ENCODE results near the gene CROCC2.

The CROCC2 gene

DNA sequence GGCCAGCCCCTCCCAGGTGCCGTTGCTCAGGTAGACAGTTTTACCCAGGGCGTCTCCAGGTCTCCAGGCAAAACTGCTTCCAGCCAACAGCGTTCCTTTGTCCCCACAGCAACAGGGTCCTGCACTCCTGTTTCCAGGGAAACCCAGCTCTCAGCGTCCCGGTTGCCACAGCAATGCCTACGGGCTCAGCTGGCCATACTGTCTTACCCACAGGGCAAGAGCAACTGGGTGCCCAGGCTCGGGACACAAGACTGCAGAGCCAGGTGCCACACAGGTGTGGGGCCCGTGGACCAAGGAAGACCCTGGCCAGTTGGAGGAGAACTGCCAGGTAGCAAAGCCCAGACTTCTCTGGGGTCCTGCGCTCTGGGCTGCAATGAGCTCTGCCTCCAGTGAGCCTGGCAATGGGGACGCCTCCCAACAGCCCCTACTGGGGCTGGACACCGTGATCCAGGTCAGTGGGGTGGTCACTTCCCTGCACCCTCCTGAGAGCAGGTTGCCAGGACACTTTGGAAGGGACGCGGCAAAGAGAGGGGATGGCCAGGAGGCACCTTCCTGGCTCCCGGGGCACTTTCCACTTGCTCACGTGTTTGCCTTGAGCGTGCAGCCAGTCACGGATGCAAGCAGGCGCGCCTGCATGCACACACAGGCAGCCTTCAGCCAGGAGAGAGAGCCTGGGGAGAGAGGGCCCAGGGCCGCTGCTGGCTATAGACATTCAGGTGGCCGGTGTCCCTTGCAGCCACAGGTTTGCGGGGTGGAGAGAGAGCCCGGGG, at the start of gene CROCC2:
Gene CROCC2, plus strand, starts transcription at position 196 of the 770 bp plus-strand sequence. Its CDS starts 178 bp downstream, at position 374.
- no peak for DNase-seq
- intact Hi-C loops (cut with DNase I): no loop called here

DNA sequence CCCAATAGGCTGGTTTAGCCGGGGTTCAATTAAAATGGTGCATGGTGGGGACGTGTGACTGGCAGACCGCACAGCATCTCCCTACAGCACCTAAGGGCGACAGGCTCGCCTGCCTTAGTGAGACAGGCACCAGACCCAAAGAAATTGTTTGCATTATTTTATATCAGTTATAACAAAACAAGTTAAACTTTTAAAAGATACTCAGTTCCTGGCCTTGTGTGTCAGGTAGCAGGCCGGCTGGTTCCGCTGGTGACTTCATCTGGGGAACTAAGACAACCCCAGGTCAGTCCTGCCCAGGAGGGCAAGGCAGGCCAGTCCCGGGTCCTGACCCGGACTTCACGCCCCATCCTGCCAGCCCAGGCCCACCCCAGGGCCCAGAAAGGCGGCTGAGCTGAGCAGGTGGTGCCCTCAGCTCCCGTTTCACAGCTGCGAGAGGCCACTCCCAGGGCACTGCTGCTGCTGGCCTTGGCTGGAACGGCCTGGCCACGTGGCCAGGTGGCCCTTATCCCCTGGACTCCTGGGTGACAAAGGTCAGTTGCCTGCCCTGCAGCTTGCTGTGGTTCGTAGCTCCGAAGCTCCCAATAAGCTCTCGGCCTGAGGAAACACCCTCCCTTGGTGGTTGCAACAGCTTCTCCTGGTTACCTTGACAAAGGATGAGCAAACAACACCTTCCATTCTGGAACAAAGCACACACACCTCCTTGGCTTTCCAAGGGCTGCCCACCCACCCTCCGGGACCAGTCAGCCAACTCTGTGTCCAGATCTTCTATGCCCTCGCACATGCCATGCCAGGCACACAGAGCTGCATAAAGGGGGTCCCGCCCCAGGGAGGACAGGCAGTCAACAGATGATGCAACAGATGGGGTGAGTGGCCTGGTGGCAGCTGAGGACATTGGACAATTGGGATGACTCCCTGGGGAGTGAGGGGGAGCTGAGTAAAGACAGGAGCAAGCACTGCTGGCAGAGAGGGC, 48.8 kb upstream of the CROCC2 start:
- DNase-seq: peak in 2 of 42 donors; percentile 13 to 37
- intact Hi-C loops (cut with DNase I): no loop called here

DNA sequence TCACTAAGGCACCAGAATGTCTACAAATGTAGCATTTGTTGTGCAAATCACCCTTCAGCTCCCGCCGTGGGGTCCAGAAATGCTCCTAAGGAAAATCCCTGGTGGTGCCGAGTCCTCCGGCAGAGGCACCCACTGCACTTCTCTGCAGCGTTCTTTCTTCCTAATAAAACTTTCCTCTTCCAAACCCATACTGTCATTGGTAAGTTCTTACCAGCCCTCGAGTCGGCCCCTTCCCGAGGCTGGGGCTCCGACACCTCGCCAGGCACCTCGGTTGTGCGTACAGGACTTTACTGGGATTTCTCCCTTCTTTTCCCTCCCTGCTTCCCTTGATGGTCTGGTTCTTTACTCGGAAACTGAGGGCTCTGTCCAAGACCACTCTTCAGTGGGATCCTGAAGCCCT, 47.8 kb upstream of the CROCC2 start:
- DNase-seq: no peak
- intact Hi-C loops (cut with DNase I): no loop called here

DNA sequence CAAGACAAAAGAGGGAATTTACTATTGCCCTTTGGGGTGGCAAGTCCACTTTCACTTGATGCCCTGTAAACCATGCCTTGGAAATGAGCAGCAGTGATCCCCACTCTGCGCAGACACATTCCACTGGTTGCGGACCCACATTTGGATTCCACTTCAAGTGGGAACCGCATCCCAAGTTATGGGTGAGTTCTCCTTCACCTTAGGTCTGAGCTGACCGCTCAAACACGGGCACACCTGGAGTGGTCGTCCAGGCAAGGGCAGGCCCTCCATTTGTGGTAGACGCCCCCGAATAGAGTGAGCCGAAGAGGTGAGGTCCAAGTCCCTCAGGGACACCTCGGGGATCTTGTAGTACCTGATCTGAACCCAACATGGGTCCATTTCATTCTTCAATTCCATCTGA, 47.3 kb upstream of the CROCC2 start:
- no peak for DNase-seq
- intact Hi-C loops (cut with DNase I): no loop called here

DNA sequence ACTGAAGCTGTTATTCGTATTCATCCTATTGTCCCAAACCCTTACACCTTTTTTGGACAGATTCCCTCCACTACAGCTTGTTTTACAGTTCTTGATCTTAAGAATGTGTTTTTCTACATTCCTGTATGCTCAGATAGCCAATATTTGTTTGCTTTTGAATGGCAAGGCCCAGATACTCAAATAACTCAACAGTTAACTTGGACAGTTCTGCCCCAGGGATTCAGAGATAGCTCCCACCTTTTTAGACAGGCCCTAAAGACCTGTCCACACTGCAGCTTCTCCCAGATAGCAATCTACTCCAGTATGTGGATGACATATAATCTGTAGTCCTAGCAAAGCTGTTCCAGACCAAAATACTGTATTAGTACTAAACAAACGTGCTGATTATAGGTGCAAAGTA, 44.6 kb upstream of the CROCC2 start:
- DNase-seq: no peak
- intact Hi-C loops (cut with DNase I): no loop called here

DNA sequence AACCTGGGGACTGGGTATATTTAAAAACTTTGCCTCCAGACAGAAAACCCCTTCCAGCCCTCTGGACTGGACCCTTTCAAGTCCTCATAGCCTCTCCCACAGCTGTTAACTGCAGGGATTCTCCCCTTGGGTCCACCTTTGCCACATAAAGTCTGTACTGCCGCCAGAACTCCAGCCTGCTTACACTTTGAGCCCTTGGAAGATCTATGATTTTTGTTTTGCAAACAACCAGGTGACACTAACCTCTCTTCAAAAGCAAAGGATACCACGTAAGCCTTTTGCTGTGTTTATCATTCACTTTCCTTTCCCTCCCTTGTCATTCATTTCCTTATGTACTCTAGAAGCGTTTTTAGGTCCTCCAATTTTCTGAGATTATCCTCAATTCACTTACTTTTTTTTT, 41.7 kb upstream of the CROCC2 start:
- intact Hi-C loops (cut with DNase I): no loop called here
- no peak for DNase-seq

DNA sequence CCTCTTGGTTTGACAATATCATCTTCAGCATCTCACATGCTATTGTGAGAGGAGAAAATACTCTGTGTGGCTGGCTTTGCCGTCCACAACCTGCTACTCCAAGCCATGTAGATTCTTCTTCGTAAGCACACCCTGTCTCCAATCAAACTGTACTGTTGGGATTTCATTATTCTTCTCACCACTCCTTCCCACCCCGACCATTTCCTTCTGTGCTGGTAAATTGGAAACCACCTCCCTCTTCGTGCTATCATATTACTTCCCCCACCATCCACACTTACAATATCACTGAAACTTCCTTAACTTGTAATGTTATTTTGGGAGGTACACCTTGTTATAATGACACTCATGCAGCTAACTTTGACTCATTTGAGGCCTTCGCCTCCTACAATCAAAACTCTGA, 40.7 kb upstream of the CROCC2 start:
- DNase-seq: no peak
- intact Hi-C loops (cut with DNase I): no loop called here

DNA sequence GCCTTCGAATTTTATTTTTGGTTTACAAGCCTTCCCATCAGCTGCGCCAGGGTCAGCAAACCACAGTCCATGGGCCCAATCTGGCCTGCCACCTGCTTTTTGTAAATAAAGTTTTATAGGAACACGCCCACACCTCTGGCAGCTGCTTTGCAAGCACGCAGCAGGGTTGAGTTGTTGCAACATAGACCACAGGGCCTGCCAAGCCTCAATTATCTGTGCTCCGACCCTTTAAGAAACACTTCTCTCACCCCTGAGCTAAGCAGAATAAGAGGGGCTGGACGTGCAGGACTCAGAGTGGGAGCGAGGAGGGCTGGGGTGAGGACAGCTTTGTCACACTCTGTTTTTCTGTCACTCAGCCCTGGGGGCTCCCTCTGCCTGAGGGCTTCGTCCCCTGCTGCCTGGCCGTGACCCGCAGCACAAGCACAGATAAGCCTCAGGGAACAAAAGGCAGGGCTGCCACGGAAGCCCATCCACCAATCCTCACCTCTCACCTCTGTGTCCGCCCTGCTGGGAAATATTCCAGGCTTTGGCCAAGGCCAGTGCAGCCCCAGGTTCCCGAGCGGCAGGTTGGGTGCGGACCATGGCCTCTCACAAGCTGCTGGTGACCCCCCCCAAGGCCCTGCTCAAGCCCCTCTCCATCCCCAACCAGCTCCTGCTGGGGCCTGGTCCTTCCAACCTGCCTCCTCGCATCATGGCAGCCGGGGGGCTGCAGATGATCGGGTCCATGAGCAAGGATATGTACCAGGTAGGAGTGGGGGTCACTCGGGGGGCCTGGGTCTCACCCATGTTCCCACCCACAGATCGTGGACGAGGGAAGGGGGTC, 37.6 kb upstream of the CROCC2 start, which contains the start of gene AGXT:
Gene AGXT, plus strand, starts transcription at position 539 of the 823 bp plus-strand sequence. Its CDS starts 42 bp downstream, at position 581.
- peak in 1 of 42 donors; percentile 7 for DNase-seq
- intact Hi-C loops (cut with DNase I): no loop called here

DNA sequence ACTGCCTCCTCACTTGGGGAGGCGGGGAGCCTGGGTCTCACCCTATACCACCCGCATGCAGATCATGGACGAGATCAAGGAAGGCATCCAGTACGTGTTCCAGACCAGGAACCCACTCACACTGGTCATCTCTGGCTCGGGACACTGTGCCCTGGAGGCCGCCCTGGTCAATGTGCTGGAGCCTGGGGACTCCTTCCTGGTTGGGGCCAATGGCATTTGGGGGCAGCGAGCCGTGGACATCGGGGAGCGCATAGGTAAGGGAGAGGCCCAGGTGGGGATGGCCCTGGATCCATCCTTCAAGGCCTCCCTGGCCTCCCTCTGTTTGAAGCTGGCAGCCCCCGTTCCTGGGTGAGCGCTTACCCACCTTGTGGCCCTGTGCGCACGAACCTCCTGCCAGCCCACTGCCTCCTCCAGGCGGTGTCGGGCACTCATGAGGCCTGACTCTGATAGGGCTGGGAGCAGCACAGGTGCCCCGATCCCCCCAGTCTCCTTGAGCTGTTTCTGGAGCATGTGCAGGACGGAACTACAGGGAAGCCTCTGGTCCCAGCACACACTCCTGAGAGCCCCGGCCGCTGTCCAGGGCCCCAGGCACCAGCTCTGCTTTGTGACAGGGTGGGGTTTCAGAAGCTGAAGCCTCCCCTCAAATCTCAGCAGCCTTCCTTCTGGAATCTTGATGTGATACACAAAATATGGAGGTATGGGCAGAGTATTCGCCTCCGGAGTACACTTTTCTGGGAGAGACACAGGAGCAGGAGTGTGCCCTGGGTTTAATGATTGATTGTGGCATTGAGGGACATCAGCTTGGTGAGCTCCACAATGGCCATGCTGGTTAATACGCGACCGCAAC, 36.8 kb upstream of the CROCC2 start:
- DNase-seq: peak in 1 of 42 donors; percentile 20
- intact Hi-C loops (cut with DNase I): no loop called here

DNA sequence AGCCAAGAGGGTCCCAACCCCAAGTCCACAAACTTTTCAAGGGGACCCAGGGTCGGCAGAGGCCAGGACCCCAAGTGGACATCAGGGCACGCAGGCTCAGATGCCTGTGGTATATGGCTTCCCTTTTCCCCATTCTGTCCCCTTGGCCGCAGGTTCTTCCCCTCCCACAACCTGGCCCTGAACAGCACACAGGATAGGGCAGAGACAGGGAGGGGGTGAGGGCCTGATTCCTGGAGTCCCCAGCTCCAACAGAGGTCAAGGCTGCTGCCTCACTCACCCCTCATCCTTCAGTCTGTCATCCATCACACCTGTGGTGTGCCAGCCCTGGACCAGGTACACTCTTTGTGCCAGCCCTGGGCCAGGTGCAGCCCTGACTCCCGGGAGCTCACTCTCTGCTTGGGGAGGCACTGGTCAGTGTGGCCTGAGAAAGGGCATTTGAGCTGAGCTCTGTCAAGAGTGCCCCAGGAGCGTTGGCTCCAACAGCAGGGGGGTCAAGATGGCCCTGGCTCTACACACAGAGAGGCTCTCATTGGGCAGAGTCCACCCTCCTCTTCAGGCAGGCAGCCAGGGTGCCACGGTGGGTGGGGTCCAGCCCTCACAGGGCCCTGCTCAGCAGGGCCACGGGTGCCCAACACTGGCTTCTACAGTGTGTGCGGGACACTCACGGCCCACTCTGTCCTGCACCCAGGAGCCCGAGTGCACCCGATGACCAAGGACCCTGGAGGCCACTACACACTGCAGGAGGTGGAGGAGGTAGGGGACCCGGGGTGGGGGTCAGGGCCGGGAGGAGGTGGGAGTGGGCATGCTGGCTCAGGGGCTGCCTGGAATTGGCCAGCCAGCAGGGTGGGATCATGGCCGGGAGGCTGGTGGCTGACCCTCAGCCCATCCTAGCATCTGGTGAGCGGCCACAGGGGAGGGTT, 35.9 kb upstream of the CROCC2 start:
- DNase-seq: peak in 1 of 42 donors; percentile 12
- intact Hi-C loops (cut with DNase I): no loop called here

DNA sequence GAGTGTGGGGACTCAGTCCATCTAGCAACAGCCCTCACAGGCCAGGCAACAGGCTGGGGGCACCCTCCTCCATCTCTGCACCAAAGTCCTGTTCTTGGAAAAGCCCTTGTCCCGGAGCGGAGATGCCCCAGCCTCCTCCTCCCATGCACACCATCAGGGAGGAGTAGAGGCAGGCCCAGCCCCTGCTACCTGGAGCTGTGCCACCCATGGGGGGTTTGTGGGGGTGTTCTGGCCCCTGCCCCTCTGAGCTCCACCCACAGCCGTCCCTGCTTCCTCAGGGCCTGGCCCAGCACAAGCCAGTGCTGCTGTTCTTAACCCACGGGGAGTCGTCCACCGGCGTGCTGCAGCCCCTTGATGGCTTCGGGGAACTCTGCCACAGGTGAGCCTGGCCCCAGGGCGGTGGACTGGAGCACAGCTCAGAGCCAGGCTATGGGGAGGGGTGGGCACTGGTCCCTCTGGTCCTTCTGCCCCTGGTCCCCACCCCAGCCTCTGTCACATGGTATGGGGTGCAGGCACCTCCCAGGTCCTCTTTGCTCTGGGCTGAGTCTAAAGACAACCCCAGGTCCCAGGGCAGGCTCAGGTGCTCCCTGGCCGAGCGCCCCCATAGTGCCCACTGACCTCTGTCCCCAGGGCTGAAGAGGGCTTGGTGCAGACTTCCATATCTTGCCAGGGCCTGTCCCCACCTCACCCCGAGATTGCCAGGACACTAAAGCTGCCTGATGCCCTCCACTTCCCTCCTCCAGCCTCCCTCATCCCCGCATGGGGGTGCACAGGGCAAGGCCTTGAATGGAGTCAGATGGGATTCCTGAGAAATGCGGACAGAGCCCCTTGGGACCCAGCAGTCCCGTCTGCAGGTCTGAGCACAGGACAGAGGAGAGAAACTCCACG, 34.8 kb upstream of the CROCC2 start:
- no peak for DNase-seq
- intact Hi-C loops (cut with DNase I): no loop called here

DNA sequence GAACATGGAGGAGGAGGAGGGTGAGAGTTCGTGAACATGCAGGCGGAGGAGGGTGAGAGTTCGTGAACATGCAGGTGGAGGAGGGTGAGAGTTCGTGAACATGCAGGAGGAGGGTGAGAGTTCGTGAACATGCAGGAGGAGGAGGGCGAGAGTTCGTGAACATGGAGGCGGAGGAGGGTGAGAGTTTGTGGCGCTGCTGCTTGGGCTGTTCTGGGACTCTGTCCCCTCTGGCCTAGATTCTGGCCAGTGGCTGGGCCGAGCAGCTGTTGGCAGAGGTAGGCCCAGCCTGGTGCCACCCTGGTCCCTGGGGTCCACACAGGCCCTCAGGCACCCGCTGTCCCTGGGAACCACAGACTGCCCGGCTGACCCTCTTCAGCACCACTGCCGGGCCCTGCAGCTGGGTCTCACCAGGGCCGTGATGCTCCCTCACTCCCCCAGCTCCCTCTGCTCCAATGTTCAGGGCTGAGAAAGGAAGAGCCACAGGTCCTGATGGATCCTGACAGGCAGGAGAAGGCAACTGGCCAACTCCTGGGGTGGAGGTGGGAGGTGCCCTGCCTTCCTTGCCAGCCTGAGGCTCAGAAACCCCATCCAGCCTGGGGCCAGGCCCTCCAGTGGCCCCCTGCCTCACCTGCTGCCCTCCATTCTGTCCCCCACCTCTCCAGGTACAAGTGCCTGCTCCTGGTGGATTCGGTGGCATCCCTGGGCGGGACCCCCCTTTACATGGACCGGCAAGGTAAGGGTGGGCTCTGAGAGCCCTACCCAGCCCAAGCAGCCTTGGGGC, 33.6 kb upstream of the CROCC2 start:
- intact Hi-C loops (cut with DNase I): no loop called here
- no peak for DNase-seq

DNA sequence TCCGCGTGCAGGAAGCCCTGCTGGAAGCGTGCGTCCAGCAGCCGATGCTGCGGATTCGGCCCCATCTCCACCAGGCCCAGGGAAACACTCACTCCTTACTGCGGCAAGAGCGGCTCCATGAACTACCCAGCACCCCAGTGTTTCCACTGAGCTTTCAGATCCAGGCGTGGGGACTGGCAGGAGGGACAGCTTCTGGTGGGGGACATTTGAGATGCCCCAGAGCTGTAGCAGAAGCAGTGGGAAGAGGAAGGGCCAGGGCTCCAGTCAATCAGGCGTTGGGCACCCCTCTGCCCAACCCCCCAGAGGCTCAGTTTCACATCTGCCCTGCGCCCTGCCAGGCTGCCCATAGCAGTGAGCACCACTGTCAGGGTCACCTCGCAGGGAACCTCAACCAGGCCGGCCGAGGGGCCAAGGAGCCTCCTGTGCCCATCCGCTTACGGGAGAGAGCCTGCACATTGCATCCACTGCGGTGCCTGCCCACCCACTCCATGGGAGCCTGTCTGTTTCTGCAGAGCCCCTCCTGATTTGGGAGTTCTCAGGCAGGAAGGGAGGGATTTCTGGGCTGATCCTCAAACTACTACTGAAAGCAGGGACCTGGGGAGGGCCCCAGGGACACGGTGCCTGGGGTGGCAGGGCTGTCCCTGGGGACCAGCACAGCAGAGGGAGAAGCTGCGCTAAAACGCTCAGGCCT, 32.9 kb upstream of the CROCC2 start:
- intact Hi-C loops (cut with DNase I): no loop called here
- no peak for DNase-seq

DNA sequence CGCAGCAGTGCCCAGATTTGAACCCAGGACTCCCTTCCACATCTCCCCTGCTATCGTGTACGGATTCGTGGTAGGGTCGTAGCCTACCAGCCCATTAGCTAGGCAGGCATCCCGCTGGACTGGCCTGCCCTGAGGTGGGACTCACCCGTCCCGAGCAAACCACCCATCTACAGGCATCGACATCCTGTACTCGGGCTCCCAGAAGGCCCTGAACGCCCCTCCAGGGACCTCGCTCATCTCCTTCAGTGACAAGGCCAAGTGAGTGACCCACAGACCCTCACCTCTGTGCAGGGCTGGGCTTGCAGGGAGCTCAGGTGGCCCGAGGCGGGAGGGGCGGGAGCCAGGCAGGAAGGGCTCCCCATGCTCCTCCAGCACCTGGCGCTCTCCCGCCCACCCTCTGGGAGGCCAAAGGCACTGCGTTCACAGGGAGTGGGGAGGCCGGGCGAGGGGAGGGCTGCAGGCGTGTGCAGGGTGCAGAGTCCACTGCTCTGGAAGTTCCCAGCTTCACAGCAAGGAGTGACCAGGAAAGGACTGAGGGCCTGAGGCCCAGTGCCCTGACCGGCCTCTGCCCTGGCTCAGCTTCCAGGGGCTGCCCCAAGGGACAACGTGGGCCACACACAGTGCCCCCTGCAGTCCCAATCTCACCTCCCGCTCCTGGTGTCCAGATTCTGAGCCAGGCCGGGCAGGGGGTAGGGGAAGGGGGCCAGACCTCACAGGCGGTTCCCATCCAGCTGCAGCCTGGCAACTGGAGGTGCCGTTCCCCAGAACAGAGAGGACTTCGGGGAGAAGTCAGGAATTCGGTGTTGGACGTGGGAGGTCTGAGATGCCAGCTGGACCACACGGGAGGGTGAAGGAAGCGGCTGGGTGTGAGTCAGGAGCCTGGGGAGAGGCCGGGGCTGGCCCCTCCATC, 32.1 kb upstream of the CROCC2 start:
- intact Hi-C loops (cut with DNase I): no loop called here
- no peak for DNase-seq
